ENCODE measurements around the gene CFAP46. TPM values are rescaled to one million over a fixed set of nuclear protein-coding genes. Genes with fewer than 3 reads are reported as not detected.

The CFAP46 gene
- total RNA-seq: 0.87 and 1.1 TPM in 2 replicates

DNA sequence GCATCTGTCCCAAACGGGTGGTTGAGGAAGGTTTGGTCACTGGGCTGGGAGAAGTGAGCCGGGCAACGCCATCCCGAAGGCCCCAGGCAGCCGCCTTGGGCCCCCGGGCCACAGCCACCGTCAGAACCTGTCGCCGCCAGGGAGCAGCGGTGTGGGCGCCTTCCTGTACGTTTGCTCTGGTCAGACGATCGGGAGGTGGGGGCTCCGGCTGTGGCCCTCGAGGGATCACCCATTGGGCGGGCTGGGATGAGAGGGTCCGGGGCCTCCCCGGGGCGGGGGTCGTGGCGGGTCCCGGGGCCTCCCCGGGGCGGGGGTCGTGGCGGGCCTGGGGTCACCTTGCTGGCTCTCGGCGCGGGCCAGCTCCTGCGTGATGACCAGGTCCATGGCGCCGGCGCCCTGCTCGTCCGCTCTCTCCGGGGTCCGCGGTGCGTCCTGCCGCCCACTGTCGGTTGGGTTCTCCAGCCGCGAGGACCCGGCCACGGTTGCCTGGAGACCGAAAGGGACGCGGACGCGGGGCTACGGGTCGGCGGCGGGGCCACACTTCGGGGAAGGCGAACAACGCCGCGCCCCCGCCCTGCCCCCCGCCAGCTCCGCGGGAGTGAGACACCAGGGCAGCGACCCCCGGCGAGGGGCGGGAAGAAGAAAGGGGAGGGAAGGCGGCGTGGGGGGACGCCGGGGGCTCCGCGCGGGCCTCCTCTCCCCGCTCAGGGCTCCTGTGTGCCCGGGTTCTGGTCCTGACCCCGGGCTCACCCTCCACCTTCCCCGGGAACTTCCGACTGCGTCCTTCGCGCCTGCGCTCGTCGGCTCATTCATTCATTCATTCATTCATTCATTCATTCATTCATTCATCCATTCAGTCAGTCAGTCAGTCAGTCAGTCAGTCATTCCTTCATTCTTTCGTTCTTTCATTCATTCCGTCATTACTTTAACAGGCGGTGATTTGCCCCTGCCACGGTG, at the start of gene CFAP46:
CFAP46 (minus strand) TSS at position 470 of the 957 bp plus-strand sequence; CDS start at position 384, 86 bp downstream.

DNA sequence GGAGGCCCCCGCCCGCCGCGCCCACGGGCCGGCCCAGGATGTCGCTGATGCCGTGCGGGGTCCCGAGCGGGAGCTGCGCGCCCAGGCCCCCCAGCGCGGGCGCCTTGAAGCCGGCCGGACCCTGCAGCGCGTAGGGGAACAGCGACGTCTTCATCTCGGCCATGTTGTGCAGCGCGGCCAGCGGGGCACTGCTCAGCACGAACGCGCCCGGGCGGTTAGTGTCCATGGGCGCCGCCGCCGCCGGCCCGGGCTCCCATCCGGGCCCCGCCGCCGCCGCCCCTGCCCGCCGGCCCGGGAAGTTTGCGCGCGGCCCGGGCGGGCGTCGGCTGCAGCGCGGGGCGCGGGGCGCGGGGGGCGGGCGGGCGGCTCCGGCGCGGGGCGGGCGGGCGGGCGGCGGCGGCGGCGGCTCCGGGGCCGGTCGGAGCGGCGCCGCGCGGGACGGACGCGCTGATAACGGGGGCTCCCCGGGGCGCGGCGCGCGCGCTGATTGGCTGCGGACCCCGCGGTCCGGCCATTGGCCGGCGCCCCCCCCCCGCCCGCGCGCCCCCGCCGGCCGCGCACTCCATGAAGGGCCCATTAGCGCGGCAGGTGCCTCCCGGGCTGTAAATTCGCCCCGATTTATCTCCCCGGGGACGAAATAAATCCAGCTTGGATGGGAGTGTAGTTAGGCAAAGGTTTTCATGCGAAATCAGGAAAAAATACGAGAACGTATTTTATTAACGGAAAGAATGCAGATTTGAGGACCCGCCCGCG, 156.5 kb downstream of the CFAP46 start, which contains the start of gene NKX6-2:
NKX6-2 (minus strand) TSS at position 425 of the 753 bp plus-strand sequence; CDS start at position 226, 199 bp downstream.

Other genes starting within 250 kb of the CFAP46 start
- gene NKX6-2, start 156.4 kb downstream of the CFAP46 start, total RNA-seq: under 0.01 TPM in 1 of 2 replicates, not detected in the other
- gene ADGRA1, start 145.4 kb upstream of the CFAP46 start, total RNA-seq: not detected in 2 replicates
- gene KNDC1, start 217.6 kb upstream of the CFAP46 start, total RNA-seq: 1.3 and 3.2 TPM in 2 replicates